Measurements from ENCODE around the gene ILDR2.
"Not testable (repeated sequence)": the region's sequence is repeated elsewhere in the genome, so short reads cannot be mapped to it uniquely, and the experiment has no call there.

The ILDR2 gene

GRCh38 chr1:166895766-166896165, 79.6 kb downstream of the ILDR2 start:
- no peak for DNase-seq (ENCODE audit: low read depth in 3 of 3, low spot score in 1 of 3)

- DNase-seq (ENCODE audit: low read depth in 3 of 3, low spot score in 1 of 3), result no peak
Observed at GRCh38 chr1:166889776-166890175, 85.6 kb downstream of the ILDR2 start.

GRCh38 chr1:166888373-166889111, 86.8 kb downstream of the ILDR2 start:
- no peak for DNase-seq (ENCODE audit: low read depth in 3 of 3, low spot score in 1 of 3)

GRCh38 chr1:166884971-166885370, 90.4 kb downstream of the ILDR2 start:
- no peak for DNase-seq (ENCODE audit: low read depth in 3 of 3, low spot score in 1 of 3)

- DNase-seq (ENCODE audit: low read depth in 3 of 3, low spot score in 1 of 3), result peak in 1 of 3 donors; percentile 7
Observed at GRCh38 chr1:166884040-166884642, 91.2 kb downstream of the ILDR2 start.

- DNase-seq (ENCODE audit: low read depth in 3 of 3, low spot score in 1 of 3), result no peak
Observed at GRCh38 chr1:166882893-166883292, 92.4 kb downstream of the ILDR2 start.

- DNase-seq (ENCODE audit: low read depth in 3 of 3, low spot score in 1 of 3), result not testable (repeated sequence)
Observed at GRCh38 chr1:166878173-166878917, 97.0 kb downstream of the ILDR2 start.

GRCh38 chr1:166876540-166876838, 98.9 kb downstream of the ILDR2 start:
- DNase-seq (ENCODE audit: low read depth in 3 of 3, low spot score in 1 of 3), result no peak

- peak; percentile 92 to 94 (median 93) for DNase-seq (ENCODE audit: low read depth in 3 of 3, low spot score in 1 of 3)
Observed at GRCh38 chr1:166875734-166876539, 99.4 kb downstream of the ILDR2 start, which contains the start of gene TADA1. TSS of gene TADA1 (minus strand) at chr1:166876264. CDS start at chr1:166876233, 31 bp downstream.

- DNase-seq (ENCODE audit: low read depth in 3 of 3, low spot score in 1 of 3), result no peak
Observed at GRCh38 chr1:166875302-166875733, 100.0 kb downstream of the ILDR2 start.

- DNase-seq (ENCODE audit: low read depth in 3 of 3, low spot score in 1 of 3), result no peak
Observed at GRCh38 chr1:166874464-166874863, 100.9 kb downstream of the ILDR2 start.

GRCh38 chr1:166870584-166870983, 104.8 kb downstream of the ILDR2 start:
- no peak for DNase-seq (ENCODE audit: low read depth in 3 of 3, low spot score in 1 of 3)

GRCh38 chr1:166869318-166870099, 105.8 kb downstream of the ILDR2 start:
- DNase-seq (ENCODE audit: low read depth in 3 of 3, low spot score in 1 of 3), result no peak

- DNase-seq (ENCODE audit: low read depth in 3 of 3, low spot score in 1 of 3), result no peak
Observed at GRCh38 chr1:166868639-166869038, 106.7 kb downstream of the ILDR2 start.

- DNase-seq (ENCODE audit: low read depth in 3 of 3, low spot score in 1 of 3), result no peak
Observed at GRCh38 chr1:166865926-166866325, 109.4 kb downstream of the ILDR2 start.

- DNase-seq (ENCODE audit: low read depth in 3 of 3, low spot score in 1 of 3), result no peak
Observed at GRCh38 chr1:166859597-166859996, 115.7 kb downstream of the ILDR2 start.

- no peak for DNase-seq (ENCODE audit: low read depth in 3 of 3, low spot score in 1 of 3)
Observed at GRCh38 chr1:166858726-166859419, 116.5 kb downstream of the ILDR2 start.

Measured in stimulated activated CD4-positive, alpha-beta T cell treated with anti-CD3 and anti-CD28 coated beads, TNF-alpha, amount 100 ng/mL, for 1 hour (primary cell).